K562 (cell line): Measurements from ENCODE around the gene BMP6. TPM values are rescaled to one million over a fixed set of nuclear protein-coding genes. Genes with fewer than 3 reads are reported as not detected.

Experiments used
- BCL6 ChIP-seq: fragments of 250-450 bp; sonication (Bioruptor Pico); IDR thresholded peaks from 2 replicates; pipeline ENCODE4 v1.4.0; 2020
- CBFA2T2 ChIP-seq: fragments of 450-650 bp; conservative IDR thresholded peaks from 2 replicates; pipeline ENCODE4 v1.6.1; 2017; ENCODE audit warnings: mild to moderate bottlenecking
- CBX8 ChIP-seq: fragments of 200-600 bp; sonication (generic); IDR thresholded peaks from 2 replicates; pipeline ENCODE4 v1.6.1; 2012; ENCODE audit warnings: borderline replicate concordance, mixed run types, low read depth, mild to moderate bottlenecking, moderate library complexity, mixed read lengths, low read length, control low read depth, inconsistent platforms; ENCODE audit not compliant: poor library complexity, severe bottlenecking; ENCODE audit errors: extremely low read depth
- CREB1 ChIP-seq, 2 experiments: sonication (generic) in 1 of 2; formaldehyde crosslinking in 1 of 2; IDR thresholded peaks; 2 replicates each; pipeline versions ENCODE4 v1.6.1 to v1.8.0; 2012 to 2022; ENCODE audit warnings: inconsistent platforms in 1 of 2, mild to moderate bottlenecking in 1 of 2, missing genetic modification reagents in 1 of 2, moderate library complexity in 1 of 2
- EZH2 ChIP-seq: IDR thresholded peaks from 2 replicates; pipeline ENCODE4 v1.6.1; 2012; ENCODE audit warnings: low read depth, mild to moderate bottlenecking, inconsistent platforms, low read length, borderline replicate concordance
- FOSL1 ChIP-seq: fragments of 200-800 bp; sonication (Bioruptor generic); conservative IDR thresholded peaks from 2 replicates; pipeline ENCODE4 v1.6.1; 2016; ENCODE audit warnings: missing genetic modification characterization, missing compliant biosample characterization
- FOXA1 ChIP-seq: fragments of 450-650 bp; IDR thresholded peaks from 2 replicates; pipeline ENCODE4 v1.6.1; 2016; ENCODE audit warnings: mild to moderate bottlenecking, borderline replicate concordance
- GABPB1 ChIP-seq: sonication (generic); formaldehyde crosslinking; IDR thresholded peaks from 2 replicates; pipeline ENCODE4 v1.8.0; 2022; ENCODE audit warnings: mild to moderate bottlenecking, missing genetic modification reagents
- HMGN3 ChIP-seq: IDR thresholded peaks from 2 replicates; pipeline ENCODE4 v1.6.1; 2011; ENCODE audit warnings: borderline replicate concordance, low read depth, mild to moderate bottlenecking, mixed read lengths, low read length; ENCODE audit not compliant: insufficient read length; ENCODE audit errors: extremely low read depth
- HNRNPL ChIP-seq: fragments of 200-400 bp; formaldehyde crosslinking; IDR thresholded peaks from 2 replicates; pipeline ENCODE4 v1.6.1; 2017; ENCODE audit warnings: low read depth, mild to moderate bottlenecking, low read length
- MBD2 ChIP-seq: sonication (generic); IDR thresholded peaks from 2 replicates; pipeline ENCODE4 v1.6.1; 2016; ENCODE audit warnings: low read depth, borderline replicate concordance
- MLX ChIP-seq, 2 experiments: fragments of 450-650 bp in 1 of 2; sonication (generic) in 1 of 2; formaldehyde crosslinking; conservative IDR thresholded peaks; 2 replicates each; pipeline versions ENCODE4 v1.4.0 to v1.8.1; 2020 to 2022; ENCODE audit warnings: mild to moderate bottlenecking in 1 of 2, missing genetic modification reagents in 1 of 2
- NFIX ChIP-seq: fragments of 250-450 bp; sonication (Bioruptor Pico); IDR thresholded peaks from 2 replicates; pipeline ENCODE4 v1.4.0; 2020; ENCODE audit warnings: low read depth, mild to moderate bottlenecking, moderate library complexity
- NKRF ChIP-seq: fragments of 450-650 bp; IDR thresholded peaks from 2 replicates; pipeline ENCODE4 v1.6.1; 2016; ENCODE audit warnings: borderline replicate concordance
- POLR2G ChIP-seq: fragments of 200-400 bp; formaldehyde crosslinking; IDR thresholded peaks from 2 replicates; pipeline ENCODE4 v1.6.1; 2017; ENCODE audit warnings: low read depth, mild to moderate bottlenecking, antibody characterized with exemption, low read length, moderate library complexity
- PURB ChIP-seq: sonication (generic); formaldehyde crosslinking; IDR thresholded peaks from 2 replicates; pipeline ENCODE4 v1.9.0; 2021; ENCODE audit warnings: low read depth, mild to moderate bottlenecking, missing genetic modification reagents
- RBM15 ChIP-seq: fragments of 200-400 bp; formaldehyde crosslinking; IDR thresholded peaks from 2 replicates; pipeline ENCODE4 v1.6.1; 2018; ENCODE audit warnings: mild to moderate bottlenecking, low read length, moderate library complexity; ENCODE audit not compliant: insufficient read depth
- RNF2 ChIP-seq: sonication (generic); IDR thresholded peaks from 2 replicates; pipeline ENCODE4 v1.6.1; 2016
- SRF ChIP-seq, 2 experiments: fragments of 250-450, 450-650 bp in 1 of 2; sonication (Bioruptor Pico) in 1 of 2; sonication (generic) in 1 of 2; formaldehyde crosslinking; IDR thresholded peaks; 2 replicates each; pipeline versions ENCODE4 v1.5.0 to v1.5.1; 2020 to 2022; ENCODE audit warnings: mild to moderate bottlenecking in 1 of 2, missing genetic modification reagents in 1 of 2
- SRSF9 ChIP-seq: fragments of 200-400 bp; formaldehyde crosslinking; IDR thresholded peaks from 2 replicates; pipeline ENCODE4 v1.6.1; 2017; ENCODE audit warnings: low read depth, low read length, borderline replicate concordance
- STAT5A ChIP-seq: IDR thresholded peaks from 2 replicates; pipeline ENCODE4 v1.6.1; 2012; ENCODE audit warnings: low read length, inconsistent platforms, borderline replicate concordance
- STAT5B ChIP-seq: fragments of 250-450 bp; sonication (Bioruptor Pico); IDR thresholded peaks from 2 replicates; pipeline ENCODE4 v1.8.0; 2021; ENCODE audit warnings: mild to moderate bottlenecking, inconsistent platforms
- TEAD1 ChIP-seq, 2 experiments: fragments of 450-650 bp in 1 of 2; sonication (generic) in 1 of 2; formaldehyde crosslinking; IDR thresholded peaks; 2 replicates each; pipeline versions ENCODE4 v1.4.0 to v1.8.0; 2020 to 2022; ENCODE audit warnings: mild to moderate bottlenecking in 2 of 2, missing genetic modification reagents in 1 of 2
- TRIM24 ChIP-seq, 2 experiments: fragments of 450-650 bp; IDR thresholded peaks; 2 replicates each; pipeline ENCODE4 v1.6.1; 2016
- ZNF175 ChIP-seq: fragments of 200-800 bp; sonication (Bioruptor generic); IDR thresholded peaks from 2 replicates; pipeline ENCODE4 v1.6.1; 2016; ENCODE audit warnings: low read depth, mild to moderate bottlenecking, missing genetic modification characterization, missing compliant biosample characterization
- ZNF274 ChIP-seq: IDR thresholded peaks from 2 replicates; pipeline ENCODE4 v1.6.1; 2011; ENCODE audit warnings: low read depth, mild to moderate bottlenecking, low read length, moderate library complexity, borderline replicate concordance
- ZNF551 ChIP-seq: fragments of 250-450 bp; sonication (Bioruptor Pico); IDR thresholded peaks from 2 replicates; pipeline ENCODE4 v1.5.0; 2021; ENCODE audit warnings: mild to moderate bottlenecking, moderate library complexity
- polyA plus RNA-seq, 8 experiments: library from polyadenylated mRNA; depleted of rRNA in 4 of 8; stranded (reverse) in 5 of 8; unstranded in 3 of 8; fragments of >200 nt; fragmentation: Nextera tagmentation in 2 of 8; fragmentation: Illumina TruSeq in 1 of 8; extraction: Ambion mirVana in 2 of 8; extraction: Trizol in 1 of 8; gene quantifications; 2 replicates each; pipeline versions ENCODE4 v1.2.1 to v1.2.3, GENCODE V29; 2011 to 2014; ENCODE audit warnings: inconsistent platforms in 1 of 8, missing spikeins in 1 of 8
- total RNA-seq, 7 experiments: library from RNA; depleted of rRNA in 6 of 7; stranded (reverse); fragments of >200 nt in 6 of 7; fragmentation: Illumina TruSeq in 2 of 7; extraction: Trizol in 2 of 7; gene quantifications; 2 replicates each; pipeline versions ENCODE4 v1.2.1 to v1.2.3, GENCODE V29; 2011 to 2021; ENCODE audit warnings: low replicate concordance in 1 of 7

BMP6 gene
- total and polyA plus RNA-seq, 9 of the 15 experiments (the other 6 are each of a cell fraction or from before 2014, with no cell fraction given), result 0.01 to 0.13 (median 0.06) TPM; not detected in 3

- no peak for TF ChIP-seq CREB1 (IDR thresholded peaks at IDR 0.05)
- no peak for TF ChIP-seq CREB1 (CRISPR knock-in tag; IDR thresholded peaks at IDR 0.05)
- no peak for TF ChIP-seq ZNF175
- TF ChIP-seq POLR2G, result no peak
- TF ChIP-seq MLX (CRISPR knock-in tag; conservative IDR thresholded peaks at IDR 0.05), result no peak
- TF ChIP-seq NKRF, result no peak
- TF ChIP-seq HMGN3, result no peak
- no peak for TF ChIP-seq RBM15
- no peak for TF ChIP-seq STAT5B (CRISPR knock-in tag)
- TF ChIP-seq TRIM24 (IDR thresholded peaks at IDR 0.05), result 0 out of 4 replicates have a peak, but pooled peaks of 1 of the 2 experiments have one; percentile 18
- no peak for TF ChIP-seq MBD2
- TF ChIP-seq TEAD1 (CRISPR knock-in tag; IDR thresholded peaks at IDR 0.05), result no peak; a peak in 1 of 4 replicates
- 0 out of 2 replicates have a peak, but pooled peaks have one; percentile 20 for TF ChIP-seq RNF2
- peak; percentile 56 for TF ChIP-seq CBFA2T2
- no peak for TF ChIP-seq PURB (CRISPR knock-in tag)
- TF ChIP-seq HNRNPL, result no peak
- no peak for TF ChIP-seq FOXA1
- TF ChIP-seq CBX8, result no peak
- peak in 1 of 2 experiments; percentile 89; a peak in 2 of 4 replicates for TF ChIP-seq SRF (CRISPR knock-in tag; IDR thresholded peaks at IDR 0.05)
- no peak for TF ChIP-seq ZNF274
- peak; percentile 76 for TF ChIP-seq FOSL1 (tag)
- peak; percentile 21 for TF ChIP-seq STAT5A
- TF ChIP-seq GABPB1, result 0 out of 2 replicates have a peak, but pooled peaks have one; percentile 41
- no peak for TF ChIP-seq EZH2
- no peak for TF ChIP-seq BCL6 (CRISPR knock-in tag)
- TF ChIP-seq NFIX (CRISPR knock-in tag), result no peak
- no peak for TF ChIP-seq ZNF551 (CRISPR knock-in tag)
- TF ChIP-seq SRSF9, result no peak
Observed at GRCh38 chr6:7680393-7681075, 45.4 kb upstream of the BMP6 start (continued).
